Endothelial cell of umbilical vein (primary cell): ENCODE results near the gene BMX.

Source experiments
- CTCF ChIP-seq, 2 donors: IDR thresholded peaks; 1 replicate in 1 of 2; 2 replicates in 1 of 2; pipeline ENCODE4 v1.5.1; 2011; ENCODE audit warnings: low read length in 2 of 2, mild to moderate bottlenecking in 2 of 2, moderate library complexity in 2 of 2, control low read depth in 1 of 2, inconsistent platforms in 1 of 2, low read depth in 1 of 2; ENCODE audit not compliant: insufficient read depth in 1 of 2; ENCODE audit errors: extremely low read depth in 1 of 2
- MYC ChIP-seq: IDR thresholded peaks from one replicate; pipeline ENCODE4 v1.6.1; 2011; ENCODE audit warnings: mild to moderate bottlenecking, low read depth, low read length
- POLR2A ChIP-seq: IDR thresholded peaks from 2 replicates; pipeline ENCODE4 v1.6.1; 2012; ENCODE audit warnings: low read depth, mild to moderate bottlenecking, control low read depth, low read length

DNA sequence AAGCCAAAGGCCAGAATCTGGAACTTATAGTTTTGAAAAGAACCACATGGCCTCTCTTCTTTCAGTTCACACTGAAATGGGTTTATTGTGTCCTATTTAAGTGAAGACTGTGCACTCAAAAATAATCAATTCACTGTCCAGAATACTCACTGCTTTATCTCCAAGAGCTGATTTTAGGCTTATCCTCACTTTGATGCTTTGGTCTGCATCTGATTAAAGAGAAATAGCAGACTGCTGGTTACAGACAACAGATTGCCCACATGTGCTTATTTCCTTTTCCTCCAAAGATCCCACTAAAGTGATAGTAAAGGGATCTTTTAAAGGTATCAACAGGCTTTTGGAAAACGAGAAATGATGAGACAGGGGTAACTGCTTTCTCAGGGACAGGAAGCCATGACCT lies 69.5 kb downstream of the BMX start:
- TF ChIP-seq CTCF (IDR thresholded peaks at IDR 0.05; ENCODE audit: extremely low read depth in 1 of 2, insufficient read depth in 1 of 2, low read depth in 1 of 2, low read length in 2 of 2) (no peak), MYC (no peak), POLR2A (no peak)
